Activated CD8-positive, alpha-beta memory T cell treated with anti-CD3 and anti-CD28 coated beads, Interleukin-2, amount 50 U/mL, for 1 hour (primary cell): Measurements from ENCODE around the gene HNF1A.

Source experiments
- DNase-seq: peaks from one replicate; pipeline ENCODE4 v3.0.0-alpha.2; 2020; ENCODE audit errors: extremely low read depth

HNF1A gene

DNA sequence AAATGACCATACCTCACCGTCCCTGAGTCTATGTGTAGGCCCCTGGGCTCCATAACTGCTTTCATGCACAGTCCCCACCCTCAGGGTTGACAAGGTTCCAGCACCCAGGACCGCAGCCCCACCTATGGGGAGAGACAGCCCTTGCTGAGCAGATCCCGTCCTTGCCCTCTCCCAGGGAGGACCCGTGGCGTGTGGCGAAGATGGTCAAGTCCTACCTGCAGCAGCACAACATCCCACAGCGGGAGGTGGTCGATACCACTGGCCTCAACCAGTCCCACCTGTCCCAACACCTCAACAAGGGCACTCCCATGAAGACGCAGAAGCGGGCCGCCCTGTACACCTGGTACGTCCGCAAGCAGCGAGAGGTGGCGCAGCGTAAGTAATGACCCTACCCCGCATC lies 10.3 kb downstream of the HNF1A start:
- no peak for DNase-seq

DNA sequence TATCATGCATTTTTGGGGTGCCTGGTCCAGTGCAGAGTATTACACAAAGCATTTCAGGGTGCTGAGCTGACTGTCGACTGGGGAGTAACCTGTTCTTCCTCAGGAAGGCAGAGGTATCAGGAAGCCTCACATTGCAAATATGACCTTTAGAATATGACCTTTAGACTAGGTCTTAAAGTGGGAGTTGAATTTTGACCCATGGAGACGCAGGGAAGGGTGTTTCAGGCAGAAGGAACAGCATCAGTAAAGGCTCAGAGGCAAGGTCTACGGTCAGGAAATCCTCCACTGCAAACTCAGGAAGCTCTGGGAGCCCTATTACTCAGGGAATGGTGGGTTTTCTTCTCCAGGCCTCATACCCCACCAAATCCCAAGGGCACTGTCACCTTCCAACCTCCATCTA lies 11.3 kb downstream of the HNF1A start:
- no peak for DNase-seq

DNA sequence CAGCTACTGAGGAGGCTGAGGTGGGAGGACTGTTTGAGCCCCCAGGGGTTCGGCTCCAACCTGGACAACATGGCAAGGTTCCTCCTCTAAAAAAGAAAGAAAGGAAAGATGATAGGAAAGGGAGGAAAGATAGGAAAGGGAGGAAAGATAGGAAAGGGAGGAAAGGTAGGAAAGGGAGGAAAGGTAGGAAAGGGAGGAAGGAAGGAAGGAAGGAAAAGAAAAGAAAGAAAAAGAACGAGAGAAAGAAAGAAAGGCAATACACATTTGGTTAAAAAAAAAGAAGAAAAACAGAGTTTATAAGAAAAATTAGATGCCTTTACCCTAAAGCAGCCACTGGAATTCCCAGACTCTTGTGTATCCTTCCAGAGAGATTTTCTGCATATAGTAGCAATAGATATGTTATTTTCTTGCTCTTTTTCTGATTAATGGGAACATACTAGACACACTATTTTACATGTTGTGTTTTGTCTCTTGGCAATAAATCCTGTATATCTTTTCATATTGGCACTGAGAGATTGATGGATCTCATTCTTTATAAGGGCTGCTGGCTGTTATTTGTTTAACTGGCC lies 12.2 kb downstream of the HNF1A start:
- DNase-seq = no peak

DNA sequence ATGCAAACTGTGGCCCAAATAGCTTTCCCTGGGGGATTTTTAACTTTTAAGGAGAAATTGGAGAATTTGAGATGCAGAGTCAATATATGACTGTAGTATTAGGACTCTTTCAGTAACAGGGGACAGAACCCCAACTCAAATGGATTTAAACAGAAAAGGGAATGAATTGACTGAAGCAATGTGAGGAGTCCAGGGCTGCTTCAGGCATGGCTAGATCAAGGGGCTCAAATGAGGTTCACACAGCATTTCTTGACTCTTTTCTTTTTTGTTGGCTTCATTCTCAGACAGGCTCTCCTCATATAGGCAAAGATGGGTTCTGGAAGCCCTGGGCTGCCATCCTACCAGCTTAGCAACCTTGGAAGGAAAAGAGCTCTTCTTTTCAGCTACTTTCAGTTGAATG lies 13.6 kb downstream of the HNF1A start:
- DNase-seq = no peak

DNA sequence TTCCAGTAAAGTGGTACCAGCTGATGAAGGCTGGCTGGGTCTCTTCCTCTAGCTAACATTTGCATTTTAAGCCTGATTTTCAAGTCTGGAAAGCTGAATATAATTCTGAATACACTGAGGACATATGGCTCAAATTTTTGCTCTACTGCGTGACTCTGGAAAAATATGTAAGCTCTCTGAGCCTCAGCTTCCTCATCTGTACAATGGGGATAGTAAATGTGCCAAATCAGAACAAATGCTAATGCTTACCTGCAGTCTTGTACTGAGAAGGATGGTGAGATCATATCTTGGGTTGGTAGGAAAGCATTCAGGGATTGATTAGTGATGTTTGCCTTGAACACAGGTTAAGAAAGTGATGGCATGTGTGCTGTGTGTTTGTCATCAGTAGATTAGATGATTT lies 14.6 kb downstream of the HNF1A start:
- no peak for DNase-seq

DNA sequence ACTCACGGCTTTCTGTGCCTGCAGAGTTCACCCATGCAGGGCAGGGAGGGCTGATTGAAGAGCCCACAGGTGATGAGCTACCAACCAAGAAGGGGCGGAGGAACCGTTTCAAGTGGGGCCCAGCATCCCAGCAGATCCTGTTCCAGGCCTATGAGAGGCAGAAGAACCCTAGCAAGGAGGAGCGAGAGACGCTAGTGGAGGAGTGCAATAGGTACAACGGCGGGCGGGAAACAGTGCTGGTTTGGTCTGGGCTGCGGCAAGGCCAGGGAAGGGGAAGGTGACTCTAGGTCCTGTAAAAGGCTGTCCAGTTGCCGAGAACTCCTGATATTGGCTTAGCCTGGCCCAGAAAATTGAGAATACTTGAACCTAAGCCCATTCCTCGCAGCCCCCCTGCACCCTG lies 15.2 kb downstream of the HNF1A start:
- no peak for DNase-seq

DNA sequence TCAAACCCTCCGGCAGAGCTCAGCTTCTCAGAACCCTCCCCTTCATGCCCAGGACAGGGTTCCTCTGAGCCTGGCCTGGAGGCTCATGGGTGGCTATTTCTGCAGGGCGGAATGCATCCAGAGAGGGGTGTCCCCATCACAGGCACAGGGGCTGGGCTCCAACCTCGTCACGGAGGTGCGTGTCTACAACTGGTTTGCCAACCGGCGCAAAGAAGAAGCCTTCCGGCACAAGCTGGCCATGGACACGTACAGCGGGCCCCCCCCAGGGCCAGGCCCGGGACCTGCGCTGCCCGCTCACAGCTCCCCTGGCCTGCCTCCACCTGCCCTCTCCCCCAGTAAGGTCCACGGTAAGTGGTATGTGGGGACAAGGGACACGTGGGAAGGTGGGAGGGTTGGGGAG lies 15.7 kb downstream of the HNF1A start:
- no peak for DNase-seq

DNA sequence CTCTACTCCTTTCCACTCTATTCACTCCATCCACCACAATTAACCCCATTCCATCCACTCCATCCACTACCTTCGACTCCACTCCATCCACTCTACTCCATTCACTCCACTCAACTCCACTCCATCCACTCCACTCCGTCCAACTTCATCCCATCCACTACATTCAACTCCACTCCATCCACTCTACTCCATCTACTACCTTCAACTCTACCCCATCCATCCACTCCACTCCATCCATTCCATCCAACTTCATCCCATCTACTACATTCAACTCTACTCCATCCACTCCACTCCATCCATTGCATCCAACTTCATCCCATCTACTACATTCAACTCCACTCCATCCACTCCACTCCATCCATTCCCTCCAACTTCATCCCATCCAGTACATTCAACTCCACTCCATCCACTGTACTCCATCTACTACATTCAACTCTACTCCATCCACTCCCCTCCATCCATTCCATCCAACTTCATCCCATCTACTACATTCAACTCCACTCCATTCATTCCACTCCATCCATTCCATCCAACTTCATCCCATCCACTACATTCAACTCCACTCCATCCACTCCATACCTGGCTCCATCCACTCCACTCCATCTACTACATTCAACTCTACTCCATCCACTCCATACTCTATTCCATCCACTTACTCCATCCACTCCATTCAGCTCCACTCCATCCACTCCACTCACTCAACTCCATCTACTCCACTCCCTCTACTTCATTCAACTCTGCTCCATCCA lies 16.4 kb downstream of the HNF1A start:
- no peak for DNase-seq

DNA sequence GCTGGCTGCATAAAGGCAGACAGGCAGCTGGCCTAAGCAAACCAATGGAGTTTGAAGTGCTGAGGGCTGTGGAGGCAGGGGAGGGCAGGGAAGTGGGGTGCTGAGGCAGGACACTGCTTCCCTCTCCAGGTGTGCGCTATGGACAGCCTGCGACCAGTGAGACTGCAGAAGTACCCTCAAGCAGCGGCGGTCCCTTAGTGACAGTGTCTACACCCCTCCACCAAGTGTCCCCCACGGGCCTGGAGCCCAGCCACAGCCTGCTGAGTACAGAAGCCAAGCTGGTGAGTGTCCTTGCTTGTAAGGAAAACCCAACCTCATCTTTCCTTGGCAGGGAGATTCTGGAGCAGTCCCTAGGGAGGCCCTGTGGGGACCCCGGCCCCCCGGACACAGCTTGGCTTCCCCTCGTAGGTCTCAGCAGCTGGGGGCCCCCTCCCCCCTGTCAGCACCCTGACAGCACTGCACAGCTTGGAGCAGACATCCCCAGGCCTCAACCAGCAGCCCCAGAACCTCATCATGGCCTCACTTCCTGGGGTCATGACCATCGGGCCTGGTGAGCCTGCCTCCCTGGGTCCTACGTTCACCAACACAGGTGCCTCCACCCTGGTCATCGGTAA lies 17.9 kb downstream of the HNF1A start:
- DNase-seq = no peak

DNA sequence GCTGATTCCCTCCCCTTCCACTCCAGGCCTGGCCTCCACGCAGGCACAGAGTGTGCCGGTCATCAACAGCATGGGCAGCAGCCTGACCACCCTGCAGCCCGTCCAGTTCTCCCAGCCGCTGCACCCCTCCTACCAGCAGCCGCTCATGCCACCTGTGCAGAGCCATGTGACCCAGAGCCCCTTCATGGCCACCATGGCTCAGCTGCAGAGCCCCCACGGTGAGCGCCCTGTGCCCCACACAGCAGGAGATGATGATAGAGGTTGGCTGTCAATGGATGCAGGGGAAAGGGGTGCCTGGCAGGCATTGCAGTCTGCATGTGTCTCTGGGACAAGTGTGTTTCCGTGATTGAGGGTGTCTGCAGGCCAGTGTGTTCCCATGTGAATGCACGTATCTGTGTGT lies 19.1 kb downstream of the HNF1A start:
- DNase-seq = no peak

DNA sequence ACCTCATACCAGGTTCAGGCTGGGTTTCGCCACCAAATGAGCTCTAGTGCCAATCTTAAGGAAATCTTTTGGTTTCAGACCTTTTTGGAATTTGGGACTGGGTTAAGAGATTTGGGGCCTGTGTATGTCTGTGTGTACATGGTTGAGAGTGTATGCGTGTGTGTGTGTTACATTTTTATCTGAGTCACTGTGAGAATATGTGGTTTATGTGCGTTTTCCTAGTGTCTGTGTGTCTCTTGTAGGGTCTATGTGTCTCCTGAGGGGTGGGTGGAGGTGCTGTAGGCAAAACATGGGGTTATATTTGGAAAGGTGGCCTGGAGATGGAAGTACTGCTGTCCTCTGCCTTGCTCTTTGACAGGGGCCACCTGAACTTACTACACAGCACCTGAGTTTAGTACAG lies 20.1 kb downstream of the HNF1A start:
- no peak for DNase-seq

DNA sequence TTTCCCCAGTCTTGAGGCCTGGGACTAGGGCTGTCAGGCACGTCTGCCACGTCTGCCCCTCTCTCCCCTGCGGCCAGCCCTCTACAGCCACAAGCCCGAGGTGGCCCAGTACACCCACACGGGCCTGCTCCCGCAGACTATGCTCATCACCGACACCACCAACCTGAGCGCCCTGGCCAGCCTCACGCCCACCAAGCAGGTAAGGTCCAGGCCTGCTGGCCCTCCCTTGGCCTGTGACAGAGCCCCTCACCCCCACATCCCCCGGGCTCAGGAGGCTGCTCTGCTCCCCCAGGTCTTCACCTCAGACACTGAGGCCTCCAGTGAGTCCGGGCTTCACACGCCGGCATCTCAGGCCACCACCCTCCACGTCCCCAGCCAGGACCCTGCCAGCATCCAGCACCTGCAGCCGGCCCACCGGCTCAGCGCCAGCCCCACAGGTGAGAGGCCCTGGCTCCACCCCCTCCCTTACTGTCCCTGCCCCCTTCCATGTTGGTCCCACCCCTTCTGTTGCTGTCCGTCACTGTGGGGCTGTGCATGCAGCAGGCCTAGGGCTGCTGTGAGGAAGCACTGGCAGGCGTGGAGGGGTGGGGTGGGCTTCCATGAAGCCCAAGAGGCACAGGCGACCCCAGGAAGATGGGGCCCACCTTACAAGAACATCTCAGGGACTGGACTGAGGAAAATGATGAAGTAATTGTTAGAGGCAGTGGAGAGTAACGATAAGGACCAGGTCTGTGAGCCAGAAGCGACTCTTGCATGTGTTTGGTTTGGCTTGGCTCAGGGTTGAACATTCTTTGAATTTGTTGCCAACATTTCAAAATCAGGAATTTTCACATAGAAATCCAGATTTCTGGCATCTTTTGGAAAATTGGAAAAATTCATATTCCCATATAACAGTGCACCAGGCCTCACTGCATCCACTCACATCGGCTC lies 21.1 kb downstream of the HNF1A start:
- DNase-seq = no peak

DNA sequence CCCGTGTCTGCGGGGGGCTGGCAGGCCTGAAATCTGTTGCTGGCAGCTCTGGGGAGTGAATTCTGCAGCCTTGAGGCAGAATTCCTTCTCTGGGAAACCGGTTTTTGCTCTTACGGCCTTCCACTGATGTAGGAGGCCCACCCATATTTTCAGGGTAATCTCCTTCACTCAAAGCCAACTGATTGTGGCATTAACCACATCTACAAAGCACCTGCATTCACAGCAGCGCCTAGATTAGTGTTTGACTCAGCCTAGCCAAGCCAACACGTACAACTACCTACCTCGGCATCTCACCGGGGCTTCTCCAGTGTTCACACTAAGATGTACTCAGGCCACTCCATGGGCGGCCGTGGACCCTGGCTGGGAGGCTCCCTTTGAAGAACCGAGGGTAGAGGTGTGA lies 22.2 kb downstream of the HNF1A start:
- no peak for DNase-seq

DNA sequence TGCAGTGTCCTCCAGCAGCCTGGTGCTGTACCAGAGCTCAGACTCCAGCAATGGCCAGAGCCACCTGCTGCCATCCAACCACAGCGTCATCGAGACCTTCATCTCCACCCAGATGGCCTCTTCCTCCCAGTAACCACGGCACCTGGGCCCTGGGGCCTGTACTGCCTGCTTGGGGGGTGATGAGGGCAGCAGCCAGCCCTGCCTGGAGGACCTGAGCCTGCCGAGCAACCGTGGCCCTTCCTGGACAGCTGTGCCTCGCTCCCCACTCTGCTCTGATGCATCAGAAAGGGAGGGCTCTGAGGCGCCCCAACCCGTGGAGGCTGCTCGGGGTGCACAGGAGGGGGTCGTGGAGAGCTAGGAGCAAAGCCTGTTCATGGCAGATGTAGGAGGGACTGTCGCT lies 22.7 kb downstream of the HNF1A start:
- no peak for DNase-seq

DNA sequence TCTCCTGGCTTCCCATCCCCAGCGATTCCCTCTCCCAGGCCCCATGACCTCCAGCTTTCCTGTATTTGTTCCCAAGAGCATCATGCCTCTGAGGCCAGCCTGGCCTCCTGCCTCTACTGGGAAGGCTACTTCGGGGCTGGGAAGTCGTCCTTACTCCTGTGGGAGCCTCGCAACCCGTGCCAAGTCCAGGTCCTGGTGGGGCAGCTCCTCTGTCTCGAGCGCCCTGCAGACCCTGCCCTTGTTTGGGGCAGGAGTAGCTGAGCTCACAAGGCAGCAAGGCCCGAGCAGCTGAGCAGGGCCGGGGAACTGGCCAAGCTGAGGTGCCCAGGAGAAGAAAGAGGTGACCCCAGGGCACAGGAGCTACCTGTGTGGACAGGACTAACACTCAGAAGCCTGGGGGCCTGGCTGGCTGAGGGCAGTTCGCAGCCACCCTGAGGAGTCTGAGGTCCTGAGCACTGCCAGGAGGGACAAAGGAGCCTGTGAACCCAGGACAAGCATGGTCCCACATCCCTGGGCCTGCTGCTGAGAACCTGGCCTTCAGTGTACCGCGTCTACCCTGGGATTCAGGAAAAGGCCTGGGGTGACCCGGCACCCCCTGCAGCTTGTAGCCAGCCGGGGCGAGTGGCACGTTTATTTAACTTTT lies 23.6 kb downstream of the HNF1A start:
- DNase-seq = no peak

DNA sequence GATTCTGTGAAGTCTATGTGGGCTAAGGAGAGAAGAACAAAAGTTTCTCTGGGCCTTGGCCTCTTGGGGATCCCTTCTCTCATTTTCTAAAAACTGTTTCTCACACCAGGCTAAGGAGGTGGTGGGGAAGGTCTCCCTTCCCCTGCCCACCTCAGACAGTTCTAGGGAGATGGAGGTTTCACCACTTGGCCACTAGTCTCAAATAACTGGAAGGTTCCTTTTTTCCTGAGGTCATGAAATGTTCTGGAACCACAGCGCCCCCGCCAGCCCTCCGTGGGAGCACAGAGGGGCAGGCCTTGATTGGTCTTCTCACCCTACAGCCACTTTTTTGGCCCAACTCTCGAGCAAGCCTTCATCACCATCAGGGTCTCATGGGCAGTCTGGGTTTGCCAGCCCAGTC lies 25.3 kb downstream of the HNF1A start:
- no peak for DNase-seq

DNA sequence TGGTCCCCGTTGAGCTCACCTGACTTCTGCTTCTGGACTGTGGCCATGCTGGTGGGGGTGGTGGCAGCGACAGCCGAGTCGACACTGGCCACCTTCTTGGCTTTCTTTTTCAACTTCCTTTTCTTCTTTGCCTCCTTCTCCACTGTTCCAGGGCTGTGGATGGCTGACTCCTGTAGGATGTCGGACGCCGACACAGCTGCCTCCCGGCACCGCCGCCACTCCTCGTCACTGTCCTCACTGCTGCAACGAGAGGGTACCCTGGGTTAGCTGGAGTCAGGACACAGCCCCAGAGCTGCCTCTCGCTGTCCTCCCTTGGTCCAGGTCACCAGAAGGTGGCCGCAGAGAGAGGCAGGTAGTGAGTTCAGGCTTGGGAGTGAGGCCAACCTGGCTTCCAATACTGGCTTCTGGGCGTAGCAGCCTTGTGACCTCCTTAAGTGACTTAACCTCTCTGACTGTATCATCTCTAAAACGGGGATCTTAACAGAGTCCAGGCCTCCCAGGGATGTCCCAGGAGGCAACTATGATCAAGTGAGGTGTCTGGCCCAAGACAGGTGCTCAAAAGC lies 26.0 kb downstream of the HNF1A start:
- no peak for DNase-seq

DNA sequence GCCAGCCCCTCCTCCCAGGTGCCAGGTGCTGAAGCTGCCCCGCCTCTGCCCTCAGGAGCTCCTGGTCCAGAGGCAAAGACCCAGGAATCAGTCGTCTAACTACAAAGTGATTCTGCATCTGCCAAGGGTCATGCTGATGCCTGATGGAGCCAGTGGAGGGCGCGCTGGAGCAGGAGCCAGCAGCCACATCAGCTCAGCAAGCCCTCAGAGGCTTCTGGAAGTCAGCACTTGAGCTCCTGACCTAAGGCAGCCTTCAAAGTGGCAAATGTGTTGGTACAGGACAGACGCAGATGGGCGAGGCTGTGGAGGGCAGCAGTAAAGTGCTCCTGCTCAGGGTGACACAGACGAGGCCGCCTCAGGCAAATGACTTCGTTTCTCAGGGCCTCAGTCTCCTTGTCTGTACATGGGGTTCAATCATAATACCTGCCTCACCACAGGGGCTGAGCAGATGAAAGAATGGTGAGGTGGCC lies 27.0 kb downstream of the HNF1A start:
- DNase-seq = no peak

DNA sequence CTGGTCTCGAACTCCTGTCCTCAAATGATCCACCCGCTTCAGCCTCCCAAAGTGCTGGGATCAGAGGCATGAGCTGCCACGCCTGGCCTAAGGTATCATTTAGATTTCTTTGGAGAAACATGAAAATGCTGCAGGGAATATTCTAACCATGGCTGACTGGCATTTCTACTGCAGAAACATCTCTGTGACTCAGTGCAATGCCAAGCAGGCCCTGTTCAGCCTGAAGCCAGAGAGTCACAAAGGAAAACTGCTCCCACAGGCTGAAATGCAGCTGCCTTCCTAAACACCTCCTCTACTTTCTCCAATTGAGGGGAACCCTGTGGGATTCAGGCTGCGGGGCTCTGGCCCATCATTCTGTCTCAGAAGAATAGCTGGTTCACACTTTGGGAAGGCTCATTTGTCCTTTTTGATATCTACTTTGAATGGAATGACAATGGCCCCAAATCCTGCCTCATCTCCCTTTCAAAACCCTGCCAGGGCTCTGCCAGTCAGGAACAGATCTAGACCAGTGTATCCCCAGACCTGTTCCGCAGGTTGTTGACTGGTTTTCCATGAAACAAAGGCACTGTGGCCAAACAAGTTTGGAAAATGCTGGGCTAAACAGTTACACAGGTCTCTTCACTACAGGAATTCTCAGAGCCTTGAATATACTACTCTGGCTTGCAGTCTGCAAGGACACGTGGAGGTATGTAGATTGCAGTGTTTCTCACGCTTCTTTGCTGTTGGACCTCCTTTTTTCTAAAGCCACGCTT lies 30.2 kb downstream of the HNF1A start:
- DNase-seq = no peak

DNA sequence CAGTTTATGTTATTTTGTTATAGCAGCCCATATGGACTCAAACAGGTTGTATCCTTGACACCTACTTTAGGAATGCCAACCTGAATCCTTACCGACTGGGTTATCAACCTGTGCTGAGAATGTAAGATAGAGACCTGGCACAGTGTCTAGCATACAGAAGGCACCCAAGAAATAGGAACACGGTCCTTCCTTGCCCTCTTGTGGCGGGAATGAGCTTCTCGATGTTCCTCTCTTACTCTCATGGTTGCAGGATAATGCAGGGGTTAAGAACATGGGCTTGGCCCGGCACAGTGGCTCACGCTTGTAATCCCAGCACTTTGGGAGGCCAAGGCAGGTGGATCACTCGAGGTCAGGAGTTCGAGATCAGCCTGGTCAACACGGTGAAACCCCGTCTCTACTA lies 31.4 kb downstream of the HNF1A start:
- DNase-seq = no peak

DNA sequence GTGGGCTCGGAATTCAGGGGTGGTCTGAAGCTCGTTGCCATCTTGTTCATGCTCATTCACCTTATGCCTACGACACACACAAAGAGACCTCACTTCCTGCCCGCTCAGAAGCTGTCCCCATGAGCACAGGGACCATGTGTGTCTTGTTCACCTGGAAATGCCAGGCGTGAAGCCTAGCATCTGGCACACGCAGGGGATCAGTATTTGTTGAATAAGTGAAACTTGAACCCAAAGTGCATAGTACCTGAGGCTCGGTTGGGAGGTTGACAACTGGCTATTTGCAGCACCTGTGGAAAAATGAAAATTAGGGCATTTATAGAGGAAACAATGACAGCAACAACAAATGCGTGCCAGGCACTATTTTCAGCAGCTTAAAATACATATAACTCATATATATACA lies 32.5 kb downstream of the HNF1A start:
- no peak for DNase-seq
